Measurements from ENCODE around the gene NDUFS5. TPM values are rescaled to one million over a fixed set of nuclear protein-coding genes. Genes with fewer than 3 reads are reported as not detected.

Gene NDUFS5
- total RNA-seq, 1 experiment from 2014 or later, result 316 TPM

DNA sequence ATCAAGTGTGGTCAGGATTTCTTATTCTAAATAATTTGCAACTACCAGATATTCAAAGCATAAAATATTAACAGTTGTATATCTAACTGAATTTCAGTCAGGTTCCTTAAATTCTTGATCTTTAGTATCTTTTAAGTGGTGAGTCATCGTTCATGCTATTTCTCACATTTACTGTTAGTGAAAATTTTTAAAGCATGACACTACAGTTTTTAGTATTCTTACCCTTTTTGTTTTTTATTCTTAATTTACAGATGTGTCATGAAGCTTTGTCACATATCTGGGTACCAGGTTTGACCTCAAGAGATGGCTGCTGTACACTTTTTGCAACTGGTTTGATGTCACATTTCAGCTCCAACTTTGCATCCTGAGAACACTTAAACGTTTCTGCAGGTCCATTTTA is 22.4 kb upstream of the NDUFS5 start:
- no TSS peak for BruUV-seq (replicated peaks)
- Histone ChIP-seq H3K4me3 (ENCODE audit: low read depth in 2 of 2, low read length in 2 of 2) (no peak overlapping the region), H3K36me3 (ENCODE audit: control insufficient read depth, insufficient read depth, low read length) (peaks cover 68% of the 10 kb centered on the region), H3K4me1 (ENCODE audit: control insufficient read depth, insufficient read depth, low read length) (no peaks in the 10 kb centered on the region), H3K27me3 (ENCODE audit: control insufficient read depth, insufficient read depth, low read length) (no peaks in the 10 kb centered on the region), H3K9me3 (ENCODE audit: control insufficient read depth, insufficient read depth, low read depth, low read length) (no peaks in the 10 kb centered on the region), H3K27ac (ENCODE audit: low read length) (no peak overlapping the region)
- no peak for DNase-seq (ENCODE audit: low read depth, low spot score)
- ATAC-seq, result no peak
- POLR2A ChIA-PET, result no interaction called here
- intact Hi-C loops (cut with micrococcal nuclease; ENCODE audit: unreplicated experiment), result no loop called here
- in situ Hi-C loops (cut with HindIII; ENCODE audit: low pct_unique_long_range_greater_than_20kb, low sequenced_read_pairs), result no loop called here
- TF ChIP-seq TCF7L2 (IDR thresholded peaks at IDR 0.05; ENCODE audit: low read depth, low read length) (no peak), SIN3A (IDR thresholded peaks at IDR 0.05; ENCODE audit: borderline replicate concordance, insufficient read depth, low read depth, low read length) (no peak), POLR2AphosphoS5 (IDR thresholded peaks at IDR 0.05; ENCODE audit: low read depth, low read length) (no peak)
- TF ChIP-seq, protein P1, sequence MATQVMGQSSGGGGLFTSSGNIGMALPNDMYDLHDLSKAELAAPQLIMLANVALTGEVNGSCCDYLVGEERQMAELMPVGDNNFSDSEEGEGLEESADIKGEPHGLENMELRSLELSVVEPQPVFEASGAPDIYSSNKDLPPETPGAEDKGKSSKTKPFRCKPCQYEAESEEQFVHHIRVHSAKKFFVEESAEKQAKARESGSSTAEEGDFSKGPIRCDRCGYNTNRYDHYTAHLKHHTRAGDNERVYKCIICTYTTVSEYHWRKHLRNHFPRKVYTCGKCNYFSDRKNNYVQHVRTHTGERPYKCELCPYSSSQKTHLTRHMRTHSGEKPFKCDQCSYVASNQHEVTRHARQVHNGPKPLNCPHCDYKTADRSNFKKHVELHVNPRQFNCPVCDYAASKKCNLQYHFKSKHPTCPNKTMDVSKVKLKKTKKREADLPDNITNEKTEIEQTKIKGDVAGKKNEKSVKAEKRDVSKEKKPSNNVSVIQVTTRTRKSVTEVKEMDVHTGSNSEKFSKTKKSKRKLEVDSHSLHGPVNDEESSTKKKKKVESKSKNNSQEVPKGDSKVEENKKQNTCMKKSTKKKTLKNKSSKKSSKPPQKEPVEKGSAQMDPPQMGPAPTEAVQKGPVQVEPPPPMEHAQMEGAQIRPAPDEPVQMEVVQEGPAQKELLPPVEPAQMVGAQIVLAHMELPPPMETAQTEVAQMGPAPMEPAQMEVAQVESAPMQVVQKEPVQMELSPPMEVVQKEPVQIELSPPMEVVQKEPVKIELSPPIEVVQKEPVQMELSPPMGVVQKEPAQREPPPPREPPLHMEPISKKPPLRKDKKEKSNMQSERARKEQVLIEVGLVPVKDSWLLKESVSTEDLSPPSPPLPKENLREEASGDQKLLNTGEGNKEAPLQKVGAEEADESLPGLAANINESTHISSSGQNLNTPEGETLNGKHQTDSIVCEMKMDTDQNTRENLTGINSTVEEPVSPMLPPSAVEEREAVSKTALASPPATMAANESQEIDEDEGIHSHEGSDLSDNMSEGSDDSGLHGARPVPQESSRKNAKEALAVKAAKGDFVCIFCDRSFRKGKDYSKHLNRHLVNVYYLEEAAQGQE (IDR thresholded peaks at IDR 0.05; ENCODE audit: insufficient read depth in 1 of 2, low read depth in 2 of 2, low read length in 1 of 2), result no peak
- TF ChIP-seq, protein P2, sequence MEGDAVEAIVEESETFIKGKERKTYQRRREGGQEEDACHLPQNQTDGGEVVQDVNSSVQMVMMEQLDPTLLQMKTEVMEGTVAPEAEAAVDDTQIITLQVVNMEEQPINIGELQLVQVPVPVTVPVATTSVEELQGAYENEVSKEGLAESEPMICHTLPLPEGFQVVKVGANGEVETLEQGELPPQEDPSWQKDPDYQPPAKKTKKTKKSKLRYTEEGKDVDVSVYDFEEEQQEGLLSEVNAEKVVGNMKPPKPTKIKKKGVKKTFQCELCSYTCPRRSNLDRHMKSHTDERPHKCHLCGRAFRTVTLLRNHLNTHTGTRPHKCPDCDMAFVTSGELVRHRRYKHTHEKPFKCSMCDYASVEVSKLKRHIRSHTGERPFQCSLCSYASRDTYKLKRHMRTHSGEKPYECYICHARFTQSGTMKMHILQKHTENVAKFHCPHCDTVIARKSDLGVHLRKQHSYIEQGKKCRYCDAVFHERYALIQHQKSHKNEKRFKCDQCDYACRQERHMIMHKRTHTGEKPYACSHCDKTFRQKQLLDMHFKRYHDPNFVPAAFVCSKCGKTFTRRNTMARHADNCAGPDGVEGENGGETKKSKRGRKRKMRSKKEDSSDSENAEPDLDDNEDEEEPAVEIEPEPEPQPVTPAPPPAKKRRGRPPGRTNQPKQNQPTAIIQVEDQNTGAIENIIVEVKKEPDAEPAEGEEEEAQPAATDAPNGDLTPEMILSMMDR (IDR thresholded peaks at IDR 0.05), result no peak
- CTCF ChIA-PET, result no interaction called here

DNA sequence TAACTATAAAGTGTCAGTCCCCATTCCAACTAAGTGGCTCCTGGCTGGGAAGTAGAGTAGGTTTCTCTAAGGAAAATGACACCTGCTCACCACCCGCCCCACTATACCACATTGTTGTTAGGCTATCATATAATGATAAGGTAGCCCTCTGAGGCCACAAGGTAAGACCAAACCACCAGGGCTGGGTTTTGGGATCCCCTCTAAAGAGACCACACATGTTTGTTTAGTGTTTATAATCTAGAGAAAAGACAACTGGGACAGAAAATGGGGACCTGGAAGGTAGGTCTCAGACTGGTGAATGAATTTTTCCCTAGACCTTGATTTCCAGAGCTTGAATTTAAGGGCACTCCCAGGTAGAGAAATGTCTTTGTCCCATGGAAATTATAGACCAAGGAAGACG is 19.9 kb upstream of the NDUFS5 start:
- in situ Hi-C loops (cut with HindIII; ENCODE audit: low pct_unique_long_range_greater_than_20kb, low sequenced_read_pairs) (no loop called here), intact Hi-C loops (cut with micrococcal nuclease; ENCODE audit: unreplicated experiment) (no loop called here)
- no peaks in the 10 kb centered on the region for H3K4me1 ChIP-seq (ENCODE audit: control insufficient read depth, insufficient read depth, low read length)
- CTCF ChIA-PET, result interaction anchor here (0.7 kb wide), 1 partner anchor 20 kb away, joined by 4 read pairs; the partner anchor contains the start of gene NDUFS5
- H3K4me3 ChIP-seq (ENCODE audit: low read depth in 2 of 2, low read length in 2 of 2), result no peak overlapping the region
- peaks cover 59% of the 10 kb centered on the region for H3K36me3 ChIP-seq (ENCODE audit: control insufficient read depth, insufficient read depth, low read length)
- DNase-seq (ENCODE audit: low read depth, low spot score) (no peak), ATAC-seq (no peak)
- BruUV-seq (replicated peaks), result no TSS peak
- TF ChIP-seq SIN3A (IDR thresholded peaks at IDR 0.05; ENCODE audit: borderline replicate concordance, insufficient read depth, low read depth, low read length), result no peak
- no peak for TF ChIP-seq TCF7L2 (IDR thresholded peaks at IDR 0.05; ENCODE audit: low read depth, low read length)
- TF ChIP-seq, protein P1 (IDR thresholded peaks at IDR 0.05; ENCODE audit: insufficient read depth in 1 of 2, low read depth in 2 of 2, low read length in 1 of 2), result no peak
- TF ChIP-seq, protein P2 (IDR thresholded peaks at IDR 0.05), result no peak
- no peak for TF ChIP-seq POLR2AphosphoS5 (IDR thresholded peaks at IDR 0.05; ENCODE audit: low read depth, low read length)
- no peaks in the 10 kb centered on the region for H3K27me3 ChIP-seq (ENCODE audit: control insufficient read depth, insufficient read depth, low read length)
- H3K9me3 ChIP-seq (ENCODE audit: control insufficient read depth, insufficient read depth, low read depth, low read length), result no peaks in the 10 kb centered on the region
- POLR2A ChIA-PET, result interaction anchor here (0.9 kb wide), 1 partner anchor 20 kb away, joined by 3 read pairs; the partner anchor contains the start of gene NDUFS5
- H3K27ac ChIP-seq (ENCODE audit: low read length), result no peak overlapping the region

All from Panc1 (cell line).